ENCODE results near the gene PIEZO2. TPM values are rescaled to one million over a fixed set of nuclear protein-coding genes. Genes with fewer than 3 reads are reported as not detected.

Gene PIEZO2
- polyA plus RNA-seq, 5 donors, result 177 to 232 (median 217) TPM

- DNase-seq, result no peak
Measured at GRCh38 chr18:11071300-11071699, 78.1 kb downstream of the PIEZO2 start.

- DNase-seq, result no peak
Measured at GRCh38 chr18:11070593-11070992, 78.8 kb downstream of the PIEZO2 start.

- no peak for DNase-seq
Measured at GRCh38 chr18:11066038-11066437, 83.3 kb downstream of the PIEZO2 start.

GRCh38 chr18:11064727-11065460, 84.5 kb downstream of the PIEZO2 start:
- no peak for DNase-seq

GRCh38 chr18:11064106-11064505, 85.3 kb downstream of the PIEZO2 start:
- DNase-seq, result no peak

- DNase-seq, result no peak
Measured at GRCh38 chr18:11055721-11056120, 93.6 kb downstream of the PIEZO2 start.

- DNase-seq, result no peak
Measured at GRCh38 chr18:11054497-11054896, 94.9 kb downstream of the PIEZO2 start.

GRCh38 chr18:11053293-11053692, 96.1 kb downstream of the PIEZO2 start:
- DNase-seq, result no peak

- no peak for DNase-seq
Measured at GRCh38 chr18:11052800-11053199, 96.6 kb downstream of the PIEZO2 start.

GRCh38 chr18:11051462-11051861, 97.9 kb downstream of the PIEZO2 start:
- DNase-seq, result no peak

- DNase-seq, result no peak
Measured at GRCh38 chr18:11050966-11051365, 98.4 kb downstream of the PIEZO2 start.

- no peak for DNase-seq
Measured at GRCh38 chr18:11047817-11048216, 101.6 kb downstream of the PIEZO2 start.

- DNase-seq, result no peak
Measured at GRCh38 chr18:11047156-11047555, 102.2 kb downstream of the PIEZO2 start.

GRCh38 chr18:11046140-11046539, 103.2 kb downstream of the PIEZO2 start:
- DNase-seq, result no peak

- DNase-seq, result no peak
Measured at GRCh38 chr18:11043694-11044093, 105.7 kb downstream of the PIEZO2 start.

- DNase-seq, result peak; percentile 85 to 86
Measured at GRCh38 chr18:11042247-11042646, 107.1 kb downstream of the PIEZO2 start.

- peak in 1 of 2 donors; percentile 55 for DNase-seq
Measured at GRCh38 chr18:11040823-11041656, 108.3 kb downstream of the PIEZO2 start.

- no peak for DNase-seq
Measured at GRCh38 chr18:11040359-11040758, 109.0 kb downstream of the PIEZO2 start.

- DNase-seq, result no peak
Measured at GRCh38 chr18:11037533-11038240, 111.7 kb downstream of the PIEZO2 start.

GRCh38 chr18:11035814-11036495, 113.4 kb downstream of the PIEZO2 start:
- no peak for DNase-seq

GRCh38 chr18:11035376-11035775, 114.0 kb downstream of the PIEZO2 start:
- no peak for DNase-seq

- DNase-seq, result no peak
Measured at GRCh38 chr18:11034884-11035283, 114.5 kb downstream of the PIEZO2 start.
